DMS53 treated with DMSO at 0.1 percent for 48 hours (cell line): ENCODE data around the gene STOM.
A peak's percentile ranks its signal among the peaks of the same experiment; 100 is the strongest.
"Not testable (repeated sequence)": the region's sequence is repeated elsewhere in the genome, so short reads cannot be mapped to it uniquely, and the experiment has no call there.

Source experiments
- DNase-seq: peaks from one replicate; lab custom pipeline; 2025; ENCODE audit not compliant: unreplicated experiment; lab: John Stamatoyannopoulos, UW

The STOM gene

GRCh38 chr9:121369595-121370265, at the start of gene STOM:
STOM (minus strand) TSS chr9:121370250; CDS start chr9:121370187, 63 bp downstream.
- DNase-seq, result peak; percentile 37

GRCh38 chr9:121411993-121412392, 41.9 kb upstream of the STOM start:
- DNase-seq, result no peak

- DNase-seq, result no peak
Observed at GRCh38 chr9:121405899-121406298, 35.8 kb upstream of the STOM start.

GRCh38 chr9:121404906-121405305, 34.9 kb upstream of the STOM start:
- no peak for DNase-seq

- DNase-seq, result peak; percentile 74
Observed at GRCh38 chr9:121399883-121400607, 30.0 kb upstream of the STOM start.

GRCh38 chr9:121399126-121399882, 29.3 kb upstream of the STOM start:
- no peak for DNase-seq

GRCh38 chr9:121398374-121398773, 28.3 kb upstream of the STOM start:
- DNase-seq, result no peak

GRCh38 chr9:121397277-121397676, 27.2 kb upstream of the STOM start:
- not testable (repeated sequence) for DNase-seq

GRCh38 chr9:121395558-121395957, 25.5 kb upstream of the STOM start:
- no peak for DNase-seq

GRCh38 chr9:121394292-121394691, 24.2 kb upstream of the STOM start:
- no peak for DNase-seq

- no peak for DNase-seq
Observed at GRCh38 chr9:121393318-121393717, 23.3 kb upstream of the STOM start.

GRCh38 chr9:121390372-121390771, 20.3 kb upstream of the STOM start:
- DNase-seq, result no peak

- DNase-seq, result no peak
Observed at GRCh38 chr9:121388140-121388905, 18.3 kb upstream of the STOM start.

GRCh38 chr9:121386442-121387175, 16.6 kb upstream of the STOM start:
- no peak for DNase-seq

GRCh38 chr9:121383715-121384114, 13.7 kb upstream of the STOM start:
- DNase-seq, result no peak

GRCh38 chr9:121380846-121381245, 10.8 kb upstream of the STOM start:
- DNase-seq, result no peak

GRCh38 chr9:121376214-121376830, 6.3 kb upstream of the STOM start:
- no peak for DNase-seq

GRCh38 chr9:121373011-121373729, 3.1 kb upstream of the STOM start:
- peak; percentile 58 for DNase-seq

- DNase-seq, result no peak
Observed at GRCh38 chr9:121372239-121373010, 2.4 kb upstream of the STOM start.
